ENCODE data around the gene FAF1.

The FAF1 gene

GRCh38 chr1:50424884-50425375 lies 535.1 kb downstream of the FAF1 start:
- DNase-seq (ENCODE audit: extremely low spot score) = no peak
- TF ChIP-seq HDGF (IDR thresholded peaks at IDR 0.05; ENCODE audit: borderline replicate concordance) (no peak), FOXK2 (IDR thresholded peaks at IDR 0.05) (no peak), ZNF384 (IDR thresholded peaks at IDR 0.05) (no peak), PKNOX1 (IDR thresholded peaks at IDR 0.05) (no peak), TARDBP (IDR thresholded peaks at IDR 0.05) (no peak), FOXM1 (IDR thresholded peaks at IDR 0.05; ENCODE audit: borderline replicate concordance) (no peak), LEF1 (IDR thresholded peaks at IDR 0.05; ENCODE audit: borderline replicate concordance) (no peak), BHLHE40 (IDR thresholded peaks at IDR 0.05; ENCODE audit: borderline replicate concordance) (no peak), FOXA1 (IDR thresholded peaks at IDR 0.05) (no peak), SP1 (IDR thresholded peaks at IDR 0.05) (no peak), NFRKB (IDR thresholded peaks at IDR 0.05) (no peak), SUZ12 (IDR thresholded peaks at IDR 0.05) (no peak), CTBP1 (IDR thresholded peaks at IDR 0.05; ENCODE audit: borderline replicate concordance) (no peak), ARNT (IDR thresholded peaks at IDR 0.05) (no peak), ELF4 (IDR thresholded peaks at IDR 0.05) (no peak), L3MBTL2 (conservative IDR thresholded peaks at IDR 0.05) (no peak)
- CTCF ChIA-PET = no interaction called here
- POLR2A ChIA-PET = interaction anchor here (2.9 kb wide), 1 partner anchor 10 kb away, joined by 16 read pairs; no protein-coding TSS in a partner anchor

GRCh38 chr1:50424045-50424883 lies 535.8 kb downstream of the FAF1 start:
- POLR2A ChIA-PET = interaction anchor here (0.7 to 2.9 kb wide), 7 partner anchors 8 to 1592 kb away, joined by 3 to 16 read pairs (median 5); no protein-coding TSS in a partner anchor
- TF ChIP-seq FOXM1 (IDR thresholded peaks at IDR 0.05; ENCODE audit: borderline replicate concordance) (no peak), SP1 (IDR thresholded peaks at IDR 0.05) (no peak), BHLHE40 (IDR thresholded peaks at IDR 0.05; ENCODE audit: borderline replicate concordance) (no peak)
- peak; percentile 46 for DNase-seq (ENCODE audit: extremely low spot score)
- CTCF ChIA-PET = interaction anchor here (0.6 to 0.9 kb wide), 3 partner anchors 81 to 181 kb away, joined by 3 to 4 read pairs (median 4); no protein-coding TSS in a partner anchor

GRCh38 chr1:50423670-50424000 lies 536.4 kb downstream of the FAF1 start:
- no peak for DNase-seq (ENCODE audit: extremely low spot score)
- TF ChIP-seq ZNF384 (IDR thresholded peaks at IDR 0.05) (no peak), HDGF (IDR thresholded peaks at IDR 0.05; ENCODE audit: borderline replicate concordance) (no peak), NFRKB (IDR thresholded peaks at IDR 0.05) (no peak), FOXM1 (IDR thresholded peaks at IDR 0.05; ENCODE audit: borderline replicate concordance) (no peak), ARNT (IDR thresholded peaks at IDR 0.05) (no peak), CTBP1 (IDR thresholded peaks at IDR 0.05; ENCODE audit: borderline replicate concordance) (no peak), SP1 (IDR thresholded peaks at IDR 0.05) (no peak), FOXK2 (IDR thresholded peaks at IDR 0.05) (no peak), ELF4 (IDR thresholded peaks at IDR 0.05) (no peak), FOXA1 (IDR thresholded peaks at IDR 0.05) (no peak), TARDBP (IDR thresholded peaks at IDR 0.05) (no peak), SUZ12 (IDR thresholded peaks at IDR 0.05) (no peak), BHLHE40 (IDR thresholded peaks at IDR 0.05; ENCODE audit: borderline replicate concordance) (no peak), LEF1 (IDR thresholded peaks at IDR 0.05; ENCODE audit: borderline replicate concordance) (no peak), L3MBTL2 (conservative IDR thresholded peaks at IDR 0.05) (no peak), PKNOX1 (IDR thresholded peaks at IDR 0.05) (no peak)
- ChIA-PET POLR2A (interaction anchor here (0.6 to 2.9 kb wide), 8 partner anchors 9 to 1592 kb away, joined by 3 to 16 read pairs (median 4); no protein-coding TSS in a partner anchor), CTCF (interaction anchor here (0.6 to 0.9 kb wide), 3 partner anchors 81 to 181 kb away, joined by 3 to 4 read pairs (median 4); no protein-coding TSS in a partner anchor)

- ChIA-PET CTCF (no interaction called here), POLR2A (interaction anchor here (0.6 to 2.9 kb wide), 10 partner anchors 9 to 199 kb away, joined by 3 to 16 read pairs (median 4); no protein-coding TSS in a partner anchor)
- peak; percentile 73 for DNase-seq (ENCODE audit: extremely low spot score)
- peak; percentile 65 for TF ChIP-seq L3MBTL2 (conservative IDR thresholded peaks at IDR 0.05)
- TF ChIP-seq TARDBP (IDR thresholded peaks at IDR 0.05) = no peak
- TF ChIP-seq ARNT (IDR thresholded peaks at IDR 0.05) = no peak
Measured at GRCh38 chr1:50422946-50423669, 537.0 kb downstream of the FAF1 start, which contains the start of gene DMRTA2. Gene DMRTA2, minus strand, starts transcription at chr1:50423443. Its CDS starts 1,907 bp downstream, at chr1:50421536.

DNA sequence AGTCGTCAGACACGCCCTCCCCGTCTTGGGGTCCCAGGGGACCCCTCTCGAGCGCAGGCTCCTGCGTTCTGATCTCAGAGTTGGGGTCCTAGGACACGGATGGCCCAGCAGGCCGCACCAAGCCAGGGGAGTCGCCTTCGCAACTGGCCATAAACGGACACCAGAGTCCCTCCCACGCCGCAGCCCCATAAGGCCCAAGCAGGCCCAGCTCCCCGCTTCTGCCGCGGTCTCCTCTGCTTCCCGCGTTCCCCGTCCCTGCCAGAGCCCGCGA lies 537.5 kb downstream of the FAF1 start:
- DNase-seq (ENCODE audit: extremely low spot score) = no peak
- TF ChIP-seq ELF4 (IDR thresholded peaks at IDR 0.05) = no peak
- TF ChIP-seq FOXM1 (IDR thresholded peaks at IDR 0.05; ENCODE audit: borderline replicate concordance) = no peak
- TF ChIP-seq ZNF384 (IDR thresholded peaks at IDR 0.05) = no peak
- TF ChIP-seq FOXK2 (IDR thresholded peaks at IDR 0.05) = no peak
- no peak for TF ChIP-seq L3MBTL2 (conservative IDR thresholded peaks at IDR 0.05)
- no peak for TF ChIP-seq ARNT (IDR thresholded peaks at IDR 0.05)
- TF ChIP-seq TARDBP (IDR thresholded peaks at IDR 0.05) = no peak
- TF ChIP-seq CTBP1 (IDR thresholded peaks at IDR 0.05; ENCODE audit: borderline replicate concordance) = no peak
- CTCF ChIA-PET = no interaction called here
- POLR2A ChIA-PET = interaction anchor here (0.8 to 2.9 kb wide), 7 partner anchors 8 to 200 kb away, joined by 3 to 16 read pairs (median 3); no protein-coding TSS in a partner anchor
